HG02678 (cell line): ENCODE data around the gene MGARP.
A peak's percentile ranks its signal among the peaks of the same experiment; 100 is the strongest.

Experiments used
- ATAC-seq: cut with Tn5 transposase; IDR thresholded peaks from one replicate; pipeline ENCODE4 v1.9.1; 2021; ENCODE audit warnings: mild to moderate bottlenecking, moderate library complexity; ENCODE audit not compliant: unreplicated experiment

The MGARP gene

GRCh38 chr4:139245590-139245989 lies 34.4 kb downstream of the MGARP start:
- no peak for ATAC-seq

GRCh38 chr4:139243448-139244365 lies 36.3 kb downstream of the MGARP start:
- ATAC-seq = no peak

GRCh38 chr4:139242511-139243051 lies 37.4 kb downstream of the MGARP start:
- ATAC-seq = no peak

- no peak for ATAC-seq
These were observed 38.3 kb downstream of the MGARP start for GRCh38 chr4:139241784-139242151.

DNA sequence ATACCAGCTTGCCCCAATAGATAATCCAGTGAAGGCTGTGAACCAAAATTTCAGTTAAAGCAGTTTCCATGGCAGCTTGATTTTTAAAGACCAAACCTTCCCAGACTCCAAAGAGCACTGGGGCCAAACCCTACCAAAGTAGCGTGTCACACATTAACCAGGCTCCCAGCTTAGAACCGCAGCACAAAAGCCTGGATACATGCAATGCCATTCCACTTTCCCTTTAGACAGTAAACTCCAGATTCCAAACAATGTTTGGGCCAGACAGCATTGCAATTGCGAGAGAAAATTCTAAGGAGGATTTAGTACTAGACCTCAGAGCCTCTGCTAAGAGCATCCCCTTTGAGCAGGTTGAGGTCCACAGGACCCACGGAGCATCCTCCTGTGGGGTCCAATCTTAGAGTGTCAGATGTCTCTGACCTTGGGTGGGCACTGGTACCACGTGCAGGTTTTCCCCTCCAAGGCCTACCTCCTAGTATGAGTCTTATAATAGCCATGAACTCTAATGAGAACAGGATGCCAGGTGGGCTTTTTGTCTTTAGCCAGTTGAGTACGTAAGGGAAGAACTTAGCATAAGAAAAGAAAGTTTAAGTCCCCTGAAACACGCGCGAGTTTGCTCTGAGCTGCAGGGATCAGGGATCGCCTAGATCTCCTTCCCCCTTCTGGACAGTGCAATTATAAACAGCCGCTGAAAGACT lies 38.8 kb downstream of the MGARP start:
- no peak for ATAC-seq

DNA sequence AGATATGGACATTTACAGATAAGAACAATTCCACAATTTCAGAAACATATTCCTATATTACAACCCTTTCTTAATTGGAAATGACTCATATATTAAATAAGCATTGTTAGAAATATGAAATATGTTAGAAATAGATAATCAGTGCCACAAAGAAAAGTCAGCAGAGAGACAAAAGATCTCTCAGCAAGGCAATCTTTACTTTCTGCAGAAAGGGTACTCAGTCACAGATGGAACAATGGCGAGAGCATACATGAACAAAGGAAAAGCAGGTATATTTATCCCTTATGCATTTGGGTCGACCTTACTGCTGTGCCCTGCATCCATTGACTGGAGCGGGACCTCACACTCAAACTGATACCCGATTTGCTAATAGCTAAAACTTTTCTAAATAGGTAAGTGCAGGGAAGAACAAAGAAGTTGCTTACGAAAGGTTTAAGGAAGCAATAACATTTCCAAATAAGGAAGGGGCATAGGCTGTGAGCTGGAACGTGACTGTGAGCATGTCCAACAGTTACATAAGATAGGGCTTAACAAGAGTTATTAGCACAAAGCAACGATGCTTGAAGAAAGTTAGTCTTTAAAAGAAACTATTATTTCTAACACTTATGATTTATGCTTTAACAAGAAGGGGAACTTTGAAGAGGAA lies 40.8 kb downstream of the MGARP start:
- no peak for ATAC-seq

- ATAC-seq = no peak
These were observed 45.8 kb downstream of the MGARP start for GRCh38 chr4:139234253-139234652.

GRCh38 chr4:139229534-139230039 lies 50.4 kb downstream of the MGARP start:
- peak; percentile 54 for ATAC-seq

- ATAC-seq = no peak
These were observed 52.2 kb downstream of the MGARP start for GRCh38 chr4:139227729-139228404.

GRCh38 chr4:139223682-139224317 lies 56.2 kb downstream of the MGARP start:
- no peak for ATAC-seq

DNA sequence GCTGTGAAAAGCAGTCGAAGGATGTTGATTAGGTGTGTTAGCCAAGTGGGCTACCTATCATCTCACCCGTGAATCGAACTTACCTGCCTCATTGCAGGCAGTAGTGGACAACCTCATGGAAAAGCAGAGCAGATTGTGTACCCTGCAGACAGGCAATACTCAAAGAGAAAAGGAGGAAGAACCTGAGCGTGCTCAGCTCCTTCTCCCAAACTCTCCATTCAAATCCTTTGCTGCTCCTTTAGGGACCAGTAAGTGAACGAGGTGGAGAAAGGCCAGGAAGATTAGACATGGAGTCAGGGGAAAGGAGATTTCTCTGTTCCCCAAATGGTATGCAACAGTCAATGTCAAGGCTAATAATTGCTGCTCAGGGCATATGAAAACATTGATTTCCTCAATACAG lies 57.8 kb downstream of the MGARP start:
- no peak for ATAC-seq

DNA sequence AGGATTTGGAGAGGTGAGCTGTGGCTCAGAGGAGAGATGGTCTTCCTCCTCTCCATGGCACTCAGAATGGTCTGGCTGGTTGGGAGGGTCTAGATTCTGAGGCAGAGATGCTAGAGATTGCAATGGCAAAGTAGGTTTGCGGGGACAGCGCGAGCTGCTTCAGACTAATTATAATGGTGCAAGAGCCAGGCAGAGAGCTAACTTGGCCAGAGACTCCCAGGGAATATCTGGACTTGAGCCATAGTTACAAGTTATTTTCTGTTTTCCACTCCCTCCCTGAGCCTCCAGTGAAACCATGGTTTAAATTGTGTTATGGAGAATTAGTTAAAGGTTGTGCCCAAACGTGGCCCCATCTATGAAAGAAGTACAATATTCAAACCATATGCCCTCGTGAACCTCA lies 58.3 kb downstream of the MGARP start:
- ATAC-seq = no peak

- no peak for ATAC-seq
These were observed 60.5 kb downstream of the MGARP start for GRCh38 chr4:139219450-139220055.
